GM19463 (cell line): ENCODE results near the gene RPL27.
"Not testable (repeated sequence)": the region's sequence is repeated elsewhere in the genome, so short reads cannot be mapped to it uniquely, and the experiment has no call there.

Experiments
- ATAC-seq: cut with Tn5 transposase; IDR thresholded peaks from one replicate; pipeline ENCODE4 v1.9.1; 2021; ENCODE audit warnings: mild to moderate bottlenecking, moderate library complexity; ENCODE audit not compliant: unreplicated experiment

Gene RPL27

DNA sequence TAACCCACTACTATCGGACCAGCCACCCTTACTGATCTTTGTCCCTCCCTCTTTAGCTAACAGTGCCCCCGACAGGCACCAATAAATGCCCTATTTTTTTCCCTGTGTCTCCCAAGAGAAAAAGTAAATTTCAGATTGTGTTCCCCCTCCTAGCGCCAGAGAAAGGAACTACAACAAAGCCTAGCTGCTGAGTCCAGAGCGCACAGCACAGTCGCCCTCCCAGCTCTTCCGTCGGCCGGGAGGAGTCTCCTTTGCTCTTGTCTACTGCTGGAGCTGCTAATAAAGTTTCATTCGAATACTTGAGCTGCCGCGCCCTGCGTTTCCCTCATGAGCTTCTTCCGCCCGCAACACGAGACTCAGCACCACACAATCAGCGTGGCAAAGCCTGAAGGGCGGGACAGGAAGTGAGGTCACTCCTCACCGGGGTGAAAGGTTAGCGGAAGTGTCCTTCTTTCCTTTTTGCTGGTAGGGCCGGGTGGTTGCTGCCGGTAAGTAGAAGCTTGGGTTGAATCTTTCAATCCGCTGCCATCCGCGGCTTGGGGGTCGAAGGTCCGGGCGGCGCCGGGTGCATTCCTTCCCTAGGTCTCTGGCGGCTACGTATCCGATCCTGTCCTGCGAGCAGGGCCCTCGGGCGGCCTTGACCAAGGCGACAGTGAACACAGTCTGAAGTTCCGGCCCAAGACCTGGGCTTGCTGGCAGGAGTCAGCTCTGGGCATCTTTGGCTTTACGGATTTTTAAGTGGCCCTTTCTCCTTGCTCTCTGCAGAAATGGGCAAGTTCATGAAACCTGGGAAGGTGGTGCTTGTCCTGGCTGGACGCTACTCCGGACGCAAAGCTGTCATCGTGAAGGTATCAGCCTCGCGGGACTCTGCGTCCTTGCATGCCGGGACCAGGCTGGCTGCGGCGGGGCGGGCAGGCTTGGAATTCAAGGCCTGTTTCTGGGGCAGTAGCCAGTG lies at the start of gene RPL27:
RPL27 (plus strand) TSS at position 436 of the 955 bp plus-strand sequence; CDS start at position 768, 332 bp downstream.
- ATAC-seq, result peak; percentile 93

DNA sequence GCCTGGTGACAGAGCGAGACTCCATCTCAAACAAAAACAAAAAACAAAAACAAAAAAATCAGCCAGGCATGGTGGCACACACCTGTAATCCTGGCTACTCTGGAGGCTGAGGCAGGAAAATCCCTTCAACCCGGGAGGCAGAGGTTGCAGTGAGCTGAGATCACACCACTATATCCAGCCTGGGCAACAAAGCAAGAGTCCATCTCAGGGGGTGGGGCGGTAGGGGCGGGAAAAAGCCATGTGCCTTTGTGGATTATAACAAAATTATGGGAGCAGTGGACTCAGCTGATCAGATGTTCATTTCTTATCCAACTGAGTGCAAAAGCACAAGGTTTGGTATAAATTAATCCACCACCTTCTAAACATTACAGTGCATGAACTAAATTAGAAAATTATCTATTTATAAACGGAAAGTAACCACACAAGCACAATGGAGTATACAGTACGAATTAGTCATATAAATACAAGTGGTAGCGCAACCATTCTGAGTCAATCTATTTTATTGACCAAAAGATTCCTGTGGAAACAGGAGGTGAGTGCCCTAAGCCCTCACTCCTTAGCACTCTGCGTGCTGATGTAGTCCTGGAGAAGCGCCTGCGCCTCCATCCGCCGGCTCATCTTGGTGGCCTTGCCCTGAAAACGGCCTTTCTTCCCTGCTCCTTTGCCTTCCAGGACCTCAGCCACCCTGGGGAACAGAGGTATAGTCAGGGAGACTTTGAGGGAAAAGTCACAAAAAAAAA lies 48.0 kb upstream of the RPL27 start:
- no peak for ATAC-seq

DNA sequence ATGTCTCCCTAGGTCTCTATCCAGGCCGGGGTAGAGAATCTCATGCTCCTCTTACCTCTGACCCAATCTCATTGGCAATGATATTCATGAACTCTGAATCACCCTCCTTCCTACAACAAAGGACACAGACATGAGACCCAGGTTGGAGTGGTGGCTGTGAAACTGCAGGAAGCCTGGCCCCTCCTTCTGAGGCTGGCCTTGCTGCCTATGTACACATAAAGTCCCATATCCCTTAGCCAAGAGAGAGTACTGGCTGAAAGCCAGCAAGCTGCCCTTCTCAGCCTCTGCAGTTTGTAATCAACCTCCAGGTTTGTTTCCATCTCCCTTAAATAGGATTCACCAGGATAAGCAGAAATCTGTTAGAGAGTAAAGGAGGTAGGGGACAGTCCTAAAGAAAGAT lies 44.5 kb upstream of the RPL27 start:
- ATAC-seq, result no peak

DNA sequence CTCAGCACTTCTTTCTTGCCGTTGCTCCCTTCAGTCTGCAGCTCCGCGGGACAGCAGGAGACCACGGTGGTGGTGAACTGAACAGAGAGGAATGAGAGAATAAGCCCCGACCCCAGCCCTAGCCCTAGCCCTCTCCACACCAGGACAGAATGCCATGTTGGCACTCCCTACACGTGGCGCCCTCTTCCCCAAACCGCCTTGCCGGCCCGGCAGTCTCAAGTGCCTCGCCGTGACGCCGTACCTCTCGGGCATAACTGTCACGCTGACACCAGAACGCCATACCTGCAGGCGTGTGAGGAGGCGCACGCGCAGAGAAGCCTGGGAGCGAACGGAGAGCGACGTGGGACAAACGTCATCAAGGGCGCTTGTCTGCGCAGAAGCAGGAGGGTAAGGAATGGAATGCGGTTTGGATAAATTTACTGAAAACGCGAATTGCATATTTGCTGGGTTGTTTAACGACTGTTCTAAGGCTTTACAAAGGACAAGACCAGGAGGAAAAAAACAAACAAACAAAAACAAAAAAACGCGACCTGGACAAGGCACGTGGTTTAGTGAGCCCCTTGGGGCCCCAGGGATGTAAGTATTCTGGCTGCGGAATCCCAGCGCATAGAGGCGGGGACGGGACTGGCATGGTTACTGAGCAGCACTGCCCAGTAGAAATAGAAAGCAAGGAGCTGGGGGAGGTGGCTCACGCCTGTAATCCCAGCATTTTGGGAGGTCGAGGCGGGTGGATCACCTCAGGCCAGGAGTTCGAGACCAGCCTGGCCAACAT lies 33.9 kb upstream of the RPL27 start, which contains the start of gene AARSD1:
AARSD1 (minus strand) TSS at position 294 of the 772 bp plus-strand sequence; CDS start at position 280, 14 bp downstream.
- peak; percentile 76 for ATAC-seq

DNA sequence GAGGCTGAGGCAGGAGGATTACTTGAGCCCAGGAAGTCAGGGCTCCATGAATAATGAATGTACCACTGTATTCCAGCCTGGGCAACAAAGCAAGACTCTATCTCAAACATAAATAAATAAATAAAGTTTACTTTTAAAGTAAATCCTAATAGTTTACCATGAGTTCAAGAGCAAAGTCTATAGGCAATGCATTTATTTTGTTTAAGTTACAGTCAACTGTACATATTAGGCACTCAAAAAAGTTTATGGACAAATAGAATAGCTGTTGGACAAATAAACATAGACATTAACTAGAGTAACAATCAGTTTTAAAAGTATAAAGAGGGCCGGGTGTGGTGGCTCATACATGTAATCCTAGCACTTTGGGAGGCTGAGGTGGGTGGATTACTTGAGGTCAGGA lies 30.3 kb upstream of the RPL27 start:
- no peak for ATAC-seq

DNA sequence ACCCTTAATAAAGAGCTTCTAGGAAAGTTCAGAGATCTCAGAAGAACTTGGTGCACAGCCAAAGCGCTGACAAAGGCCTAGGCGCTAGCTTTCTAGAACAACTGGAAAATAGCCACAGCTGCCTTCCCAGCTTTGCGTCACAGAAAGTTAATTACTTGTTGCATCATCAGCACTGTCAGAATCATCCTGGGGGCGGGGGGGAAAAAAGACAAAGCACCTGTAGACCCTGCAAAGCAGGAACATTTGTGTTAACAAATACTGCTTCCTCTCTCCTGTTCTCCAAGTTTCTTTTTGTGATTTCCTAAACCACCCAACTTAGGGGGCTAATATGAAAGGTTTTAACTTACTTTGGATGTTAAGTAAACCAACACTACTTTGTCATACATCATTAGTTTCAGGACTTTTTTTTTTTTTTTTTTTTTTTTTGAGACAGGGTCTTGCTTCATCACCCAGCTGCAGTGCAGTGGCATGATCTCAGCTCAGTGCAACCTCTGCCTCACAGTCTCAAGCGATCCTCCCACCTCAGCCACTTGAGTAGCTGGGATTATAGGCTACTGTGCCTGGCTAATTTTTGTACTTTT lies 29.1 kb upstream of the RPL27 start:
- no peak for ATAC-seq

DNA sequence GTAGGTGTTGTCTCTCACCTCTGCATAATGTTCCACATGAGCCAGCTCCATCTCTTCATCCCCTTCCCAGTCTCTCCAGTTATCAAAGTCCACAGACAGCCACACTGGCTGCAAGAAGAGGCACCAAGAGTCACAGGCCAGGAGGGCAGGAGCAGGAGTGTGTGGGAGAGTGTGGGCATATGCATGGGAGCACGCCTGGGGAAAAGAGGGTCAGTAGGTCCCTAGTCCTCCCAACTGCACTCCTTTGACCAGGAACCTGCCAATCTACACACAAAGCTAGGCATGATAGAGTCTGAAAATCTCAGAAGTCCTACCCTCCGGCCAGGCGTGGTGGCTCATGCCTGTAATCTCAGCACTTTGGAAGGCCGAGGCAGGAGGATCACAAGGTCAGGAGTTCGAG lies 26.6 kb upstream of the RPL27 start:
- ATAC-seq, result no peak

DNA sequence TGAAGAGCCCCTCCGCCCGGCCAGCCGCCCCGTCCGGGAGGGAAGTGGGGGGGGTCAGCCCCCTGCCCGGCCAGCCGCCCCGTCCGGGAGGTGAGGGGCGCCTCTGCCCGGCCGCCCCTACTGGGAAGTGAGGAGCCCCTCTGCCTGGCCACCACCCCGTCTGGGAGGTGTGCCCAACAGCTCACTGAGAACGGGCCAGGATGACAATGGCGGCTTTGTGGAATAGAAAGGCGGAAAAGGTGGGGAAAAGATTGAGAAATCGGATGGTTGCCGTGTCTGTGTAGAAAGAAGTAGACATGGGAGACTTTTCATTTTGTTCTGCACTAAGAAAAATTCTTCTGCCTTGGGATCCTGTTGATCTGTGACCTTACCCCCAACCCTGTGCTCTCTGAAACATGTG lies 24.9 kb upstream of the RPL27 start:
- ATAC-seq, result not testable (repeated sequence)

DNA sequence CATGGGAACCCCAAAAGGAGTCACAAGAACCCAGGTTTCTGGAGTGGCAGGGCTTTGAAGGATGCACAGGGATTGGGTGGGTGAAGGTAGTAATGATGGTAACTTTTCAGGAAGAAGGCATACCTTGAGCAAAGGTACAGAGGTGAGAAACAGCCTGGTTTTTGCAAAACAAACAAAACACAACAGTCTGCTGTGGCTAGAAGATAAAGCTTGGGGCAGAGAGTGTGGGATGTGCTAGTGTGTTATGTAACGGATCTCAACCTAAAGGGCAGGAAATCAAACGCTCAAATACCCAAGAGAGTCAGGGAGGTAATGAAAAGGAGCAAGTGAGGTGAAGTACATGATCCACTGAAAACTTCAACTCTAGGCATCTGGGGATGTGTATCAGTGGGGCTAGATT lies 23.0 kb upstream of the RPL27 start:
- no peak for ATAC-seq

DNA sequence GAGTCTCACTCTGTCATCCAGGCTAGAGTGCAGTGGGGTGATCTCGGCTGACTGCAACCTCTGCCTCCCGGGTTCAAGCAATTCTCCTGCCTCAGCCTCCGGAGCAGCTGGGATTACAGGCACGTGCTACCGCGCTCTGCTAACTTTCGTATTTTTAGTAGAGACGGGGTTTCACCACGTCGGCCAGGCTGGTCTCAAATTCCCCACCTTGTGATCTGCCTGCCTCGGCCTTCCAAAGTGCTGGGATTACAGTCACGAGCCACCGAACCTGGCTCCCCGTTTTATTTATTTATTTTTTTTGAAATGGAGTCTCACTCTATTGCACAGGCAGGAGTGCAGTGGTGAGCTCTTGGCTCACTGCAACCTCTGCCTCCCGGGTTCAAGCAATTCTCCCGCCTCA lies 22.5 kb upstream of the RPL27 start:
- ATAC-seq, result not testable (repeated sequence)

DNA sequence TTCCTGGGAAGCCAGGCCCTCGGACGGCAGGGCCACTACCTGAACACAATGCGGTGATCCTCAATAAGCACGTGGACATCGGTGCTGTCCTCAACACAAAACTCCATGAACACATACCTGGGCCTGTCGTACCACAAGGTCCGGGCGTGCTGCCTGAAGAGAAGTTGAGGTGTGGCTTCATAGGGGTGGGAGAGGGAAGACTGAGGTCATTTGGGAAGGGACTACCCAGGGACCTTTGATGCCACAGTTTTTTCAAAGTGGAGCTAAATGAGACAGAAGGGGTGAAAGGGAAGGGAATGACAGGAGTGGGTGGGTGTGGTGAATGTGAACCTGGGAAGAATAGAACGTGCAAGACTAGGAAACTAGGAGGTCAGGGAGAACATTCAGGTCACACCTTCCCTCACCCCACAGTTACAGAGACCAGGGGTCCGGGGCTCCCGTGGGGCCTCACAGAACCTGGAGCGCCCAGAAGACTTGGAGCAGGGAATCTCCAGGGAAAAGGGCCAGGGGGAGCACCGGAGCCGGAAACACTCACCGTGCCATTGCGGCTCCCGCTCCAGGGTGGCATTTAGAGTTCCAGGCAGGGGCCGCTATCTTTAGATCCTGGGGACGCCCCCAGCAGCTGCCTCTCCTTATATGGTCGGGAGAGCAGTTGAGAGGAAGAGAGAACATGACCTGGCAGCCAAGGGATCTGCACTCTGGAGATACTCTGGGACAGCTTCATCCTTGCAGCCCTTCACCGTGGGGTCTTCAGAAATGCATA lies 18.5 kb upstream of the RPL27 start, which contains the start of gene PTGES3L:
PTGES3L (minus strand) TSS at position 570 of the 763 bp plus-strand sequence; CDS start at position 543, 27 bp downstream.
- peak; percentile 38 for ATAC-seq

DNA sequence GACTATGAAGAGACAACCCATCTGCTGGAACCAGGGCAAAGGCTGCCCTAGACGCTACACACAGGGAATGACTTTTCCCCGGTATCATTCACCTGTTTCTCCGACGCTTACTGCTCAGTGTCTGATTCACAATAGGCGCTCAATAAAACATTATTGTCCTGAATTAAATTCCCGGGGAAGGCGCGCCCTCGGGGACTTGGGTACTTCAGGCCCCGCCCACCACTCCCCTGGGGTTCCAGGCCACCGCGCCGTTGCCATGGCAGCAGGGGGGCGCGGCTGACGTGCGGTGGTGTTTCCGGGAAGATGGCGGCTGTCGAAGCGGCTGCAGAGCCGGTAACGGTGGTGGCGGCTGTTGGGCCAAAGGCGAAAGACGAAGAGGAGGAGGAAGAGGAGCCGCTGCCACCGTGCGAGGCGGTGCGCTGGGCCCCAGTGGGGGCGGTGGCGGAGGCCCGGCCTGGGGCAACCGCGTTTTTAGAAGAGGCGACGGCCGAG lies 17.9 kb upstream of the RPL27 start, which contains the start of gene RUNDC1:
RUNDC1 (plus strand) TSS at position 292 of the 492 bp plus-strand sequence; CDS start at position 304, 12 bp downstream.
- ATAC-seq, result peak; percentile 70

DNA sequence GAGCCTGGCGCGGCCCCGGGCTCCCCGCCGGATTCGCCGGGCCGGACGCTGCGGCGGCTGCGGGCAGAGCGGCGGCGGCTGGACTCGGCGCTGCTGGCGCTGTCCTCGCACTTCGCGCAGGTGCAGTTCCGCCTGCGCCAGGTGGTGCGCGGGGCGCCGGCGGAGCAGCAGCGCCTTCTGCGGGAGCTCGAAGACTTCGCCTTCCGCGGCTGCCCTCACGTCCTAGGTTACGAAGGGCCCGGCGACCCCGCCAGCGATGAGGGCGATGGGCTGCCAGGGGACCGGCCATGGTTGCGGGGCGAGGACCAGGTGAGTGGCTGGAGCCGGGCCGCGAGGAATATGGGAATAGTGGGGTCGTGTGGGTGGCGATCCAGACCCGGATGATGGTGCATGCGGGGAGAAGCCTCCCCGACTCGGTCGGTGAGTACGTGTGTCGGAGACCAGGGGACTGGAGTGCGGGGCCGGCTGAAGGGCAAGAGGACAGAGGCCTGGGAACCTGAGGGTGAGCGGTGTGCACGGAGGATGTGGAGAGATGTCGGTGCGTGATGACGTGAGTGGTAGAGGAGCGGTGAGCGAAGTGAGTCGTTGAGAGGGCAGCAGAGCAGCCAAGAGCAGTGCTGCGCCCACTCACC lies 17.3 kb upstream of the RPL27 start:
- ATAC-seq, result peak; percentile 27

DNA sequence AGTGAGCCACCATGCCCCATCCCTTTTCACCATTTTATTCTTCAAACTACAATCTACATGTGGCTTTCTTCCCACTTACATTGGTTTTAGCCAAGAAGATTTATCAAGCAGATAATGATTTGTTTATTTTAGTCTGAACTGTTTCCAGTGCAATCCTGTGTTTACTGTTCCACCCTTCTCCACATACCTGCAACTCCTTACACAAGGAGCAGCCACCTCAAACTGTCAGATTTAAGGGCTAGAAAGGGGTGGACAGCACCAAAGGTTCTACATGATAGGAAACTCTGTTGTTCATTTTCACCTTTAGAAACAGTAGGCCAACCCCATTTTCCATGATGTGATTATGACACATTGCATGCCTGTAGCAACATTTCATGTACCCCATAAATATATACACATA lies 16.0 kb upstream of the RPL27 start:
- no peak for ATAC-seq

DNA sequence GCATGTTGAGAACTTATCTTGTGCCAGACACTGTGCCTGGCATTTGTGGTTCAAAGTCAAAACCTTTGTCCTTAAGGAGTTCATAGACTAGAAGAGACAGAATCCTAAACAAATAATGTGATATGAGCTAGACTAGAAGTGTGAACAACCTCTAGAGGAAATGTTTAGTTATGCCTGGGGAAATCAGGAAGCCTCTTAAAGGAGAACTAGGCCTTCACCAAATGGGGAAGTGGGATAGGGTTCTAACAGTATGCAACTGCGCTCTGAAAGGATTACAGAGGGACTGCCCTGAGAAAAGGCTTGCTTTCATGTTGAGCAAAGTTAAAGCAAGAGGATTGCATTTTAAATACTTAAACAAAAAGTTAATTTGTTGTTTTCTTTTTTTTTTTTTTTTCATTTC lies 13.0 kb upstream of the RPL27 start:
- ATAC-seq, result no peak

DNA sequence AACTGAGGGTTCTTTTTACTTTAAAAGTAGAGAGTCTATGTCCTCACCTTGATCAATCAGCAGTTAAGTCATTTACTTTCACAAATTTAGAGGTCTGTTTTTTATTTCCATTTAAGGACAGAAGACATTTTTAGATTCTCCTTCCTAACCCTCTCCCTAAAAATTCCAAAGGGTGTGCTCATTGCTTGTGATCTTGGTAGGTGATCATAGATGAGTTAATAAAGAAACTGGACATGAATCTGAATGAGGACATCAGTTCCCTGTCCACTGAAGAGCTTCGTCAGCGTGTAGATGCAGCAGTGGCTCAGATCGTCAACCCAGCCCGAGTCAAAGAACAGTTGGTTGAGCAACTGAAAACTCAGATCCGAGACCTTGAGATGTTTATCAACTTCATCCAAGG lies 9.1 kb upstream of the RPL27 start:
- no peak for ATAC-seq

DNA sequence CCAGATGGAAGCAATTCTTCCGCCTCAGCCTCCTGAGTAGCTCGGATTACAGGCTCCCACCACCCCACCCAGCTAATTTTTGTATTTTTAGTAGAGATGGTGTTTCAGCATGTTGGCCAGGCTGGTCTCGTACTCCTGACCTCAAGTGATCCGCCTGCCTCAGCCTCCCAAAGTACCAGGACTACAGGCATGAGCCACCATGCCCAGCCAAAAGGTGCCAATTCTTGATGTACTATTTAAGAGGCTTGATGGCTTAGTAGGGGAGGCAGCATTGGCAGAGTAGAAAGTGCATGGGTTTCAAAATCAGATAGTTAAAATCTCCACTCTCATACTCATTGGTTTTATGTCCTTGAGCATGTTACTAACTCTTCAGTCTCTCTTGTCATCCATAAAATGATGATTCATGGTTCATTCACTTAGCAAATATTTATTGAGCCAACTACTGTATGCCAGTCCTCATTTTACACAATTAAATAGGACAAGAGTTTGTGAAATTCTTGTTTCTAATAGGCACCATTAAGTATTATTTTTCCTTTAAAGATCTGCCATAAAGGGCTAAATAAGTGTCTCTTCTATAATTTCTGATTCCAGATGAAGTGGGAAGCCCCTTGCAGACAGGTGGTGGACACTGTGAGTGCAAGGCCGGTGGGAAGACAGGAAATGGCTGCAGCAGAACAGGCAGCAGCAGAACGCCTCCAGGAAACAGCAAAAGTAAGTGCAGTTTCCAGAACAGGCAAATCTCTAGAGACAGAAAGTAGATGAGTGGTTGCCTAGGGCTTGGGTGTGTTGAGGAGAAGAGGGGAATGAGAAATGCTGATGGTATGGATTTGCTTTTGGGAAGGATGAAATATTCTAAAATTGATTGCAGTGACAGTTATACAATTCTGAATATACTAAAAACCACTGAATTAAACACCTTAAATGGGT lies 8.2 kb upstream of the RPL27 start:
- ATAC-seq, result no peak

DNA sequence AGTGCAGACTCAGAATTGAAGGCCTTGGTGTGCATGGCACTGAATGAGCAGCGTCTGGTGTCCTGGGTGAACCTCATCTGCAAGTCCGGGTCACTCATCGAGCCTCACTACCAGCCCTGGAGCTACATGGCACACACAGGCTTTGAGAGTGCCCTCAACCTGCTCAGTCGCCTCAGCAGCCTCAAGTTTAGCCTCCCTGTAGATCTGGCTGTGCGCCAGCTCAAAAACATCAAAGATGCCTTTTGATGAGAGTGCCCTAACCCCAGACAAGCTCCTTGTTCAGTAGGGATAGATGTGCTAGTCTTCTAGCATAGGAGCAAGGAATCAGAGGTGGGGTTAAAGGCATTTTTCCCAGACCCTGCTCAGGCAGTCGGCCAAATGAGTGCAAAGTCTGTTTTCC lies 6.7 kb upstream of the RPL27 start:
- ATAC-seq, result no peak
